AG09309 (cell line): ENCODE data around the gene CADPS2.

Experiments used
- DNase-seq: peaks from one replicate; pipeline ENCODE4 v3.0.0-alpha.2; 2010; ENCODE audit warnings: low read depth
- H3K4me3 ChIP-seq: 2 replicates; pipeline ENCODE4 v1.5.1; 2011; ENCODE audit warnings: mild to moderate bottlenecking, low read depth, low read length, moderate library complexity; ENCODE audit not compliant: control insufficient read depth
- CTCF ChIP-seq: IDR thresholded peaks from 2 replicates; pipeline ENCODE4 v1.5.1; 2011; ENCODE audit warnings: mild to moderate bottlenecking, low read depth, low read length, inconsistent platforms; ENCODE audit not compliant: insufficient read depth, control insufficient read depth; ENCODE audit errors: missing control alignments

CADPS2 gene

GRCh38 chr7:122767339-122767738 lies 118.9 kb downstream of the CADPS2 start:
- H3K4me3 ChIP-seq: no peak overlapping the region
- no peak for DNase-seq
- TF ChIP-seq CTCF: no peak

- TF ChIP-seq CTCF: no peak
Observed at GRCh38 chr7:122766593-122766992, 119.7 kb downstream of the CADPS2 start.

GRCh38 chr7:122764902-122765301 lies 121.4 kb downstream of the CADPS2 start:
- no peak overlapping the region for H3K4me3 ChIP-seq
- no peak for TF ChIP-seq CTCF
- no peak for DNase-seq

More at GRCh38 chr7:122766593-122766992, 119.7 kb downstream of the CADPS2 start:
- no peak for DNase-seq
- H3K4me3 ChIP-seq: no peak overlapping the region

GRCh38 chr7:122764020-122764419 lies 122.2 kb downstream of the CADPS2 start:
- DNase-seq: no peak
- TF ChIP-seq CTCF: no peak
- H3K4me3 ChIP-seq: no peak overlapping the region

GRCh38 chr7:122762071-122762470 lies 124.2 kb downstream of the CADPS2 start:
- DNase-seq: no peak
- H3K4me3 ChIP-seq: no peak overlapping the region
- no peak for TF ChIP-seq CTCF

- no peak for TF ChIP-seq CTCF
- no peak for DNase-seq
Observed at GRCh38 chr7:122758501-122758900, 127.8 kb downstream of the CADPS2 start.

GRCh38 chr7:122756860-122757259 lies 129.4 kb downstream of the CADPS2 start:
- no peak for TF ChIP-seq CTCF
- DNase-seq: no peak
- H3K4me3 ChIP-seq: no peak overlapping the region

More at GRCh38 chr7:122758501-122758900, 127.8 kb downstream of the CADPS2 start:
- no peak overlapping the region for H3K4me3 ChIP-seq
